Spleen (tissue), 7 donors: ENCODE data around the gene LRRC26.

Experiments used
- CTCF ChIP-seq, 11 experiments: fragments of 200-600 bp in 7 of 11; fragments of 450-650 bp in 4 of 11; sonication (generic) in 4 of 11; IDR thresholded peaks in 8 of 11; conservative IDR thresholded peaks in 3 of 11; 1 replicate in 7 of 11; 2 replicates in 4 of 11; pipeline versions ENCODE4 v1.4.0 to v1.8.0; 2016 to 2021; ENCODE audit warnings: antibody characterized with exemption in 11 of 11, inconsistent platforms in 4 of 11, mild to moderate bottlenecking in 1 of 11
- POLR2A ChIP-seq, 3 donors: fragments of 450-650 bp; IDR thresholded peaks; one replicate each; pipeline ENCODE4 v1.5.1; 2017; ENCODE audit warnings: antibody characterized with exemption in 3 of 3, mild to moderate bottlenecking in 1 of 3
- donor health status: DM: no; HTN: no; CAD: no; lungs with moderate emphysema.
- donor health status: DM: no; HTN: no; CAD: no.
- donor health status: DM: no; HTN: no; CAD: no.

- TF ChIP-seq CTCF (IDR thresholded peaks at IDR 0.05 in 8 of 11, conservative IDR thresholded peaks at IDR 0.05 in 3 of 11) (no peak), POLR2A (IDR thresholded peaks at IDR 0.05) (no peak)
Observed at GRCh38 chr9:137138058-137138721, 31.7 kb downstream of the LRRC26 start.
